ENCODE results near the gene KRT82. TPM values are rescaled to one million over a fixed set of nuclear protein-coding genes. Genes with fewer than 3 reads are reported as not detected.

Gene KRT82
- total and polyA plus RNA-seq, 2 experiments from 2014 or later = not detected

DNA sequence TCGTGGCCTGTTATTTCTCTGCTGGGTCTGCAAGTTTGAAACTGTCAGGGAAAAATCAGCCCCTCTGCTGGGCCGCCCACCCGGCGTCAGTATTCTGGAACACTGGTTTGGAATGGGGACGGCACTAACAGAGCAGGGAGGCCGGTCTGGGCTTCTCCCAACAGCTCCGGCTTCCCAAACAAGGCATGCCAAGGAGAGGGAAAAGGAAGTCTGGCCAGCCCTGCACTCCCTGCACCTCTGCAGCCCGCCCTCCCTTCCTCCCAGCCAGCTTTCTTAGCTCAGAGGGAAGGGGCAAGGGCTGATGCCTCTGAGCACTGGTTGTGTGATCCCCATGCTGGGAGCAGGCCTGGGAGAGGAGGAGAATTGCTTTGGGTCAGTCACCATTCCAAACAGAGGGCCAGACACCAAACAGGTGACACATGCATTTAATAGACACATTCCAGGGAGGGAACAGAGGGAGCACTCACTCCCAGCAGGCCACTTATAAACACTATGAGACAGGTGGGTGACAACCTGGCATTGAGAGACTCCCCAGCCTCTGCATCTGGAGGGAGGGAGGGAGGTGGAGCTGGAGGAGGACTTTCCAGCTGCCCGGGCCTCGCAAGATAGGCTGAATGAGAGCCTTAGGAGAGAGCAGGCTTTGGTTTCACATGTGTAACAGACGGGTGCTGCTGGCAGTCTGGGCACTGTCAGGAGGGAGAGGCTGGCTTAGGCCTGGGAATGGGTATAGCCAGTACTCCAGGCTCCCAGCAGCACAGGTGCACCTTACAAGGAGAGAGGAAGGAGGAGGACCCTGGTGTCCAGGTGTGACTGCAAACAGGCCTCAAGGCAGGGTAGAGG, 17.7 kb upstream of the KRT82 start:
- H3K4me3 Mint-ChIP-seq = no peak overlapping the region
- no peak overlapping the region for H3K4me2 ChIP-seq
- peaks cover 2% of the 10 kb centered on the region for H3K27me3 Mint-ChIP-seq (ENCODE audit: insufficient read depth, low read depth, poor library complexity)

More for the DNA sequence above, 17.7 kb upstream of the KRT82 start:
- H3K27me3 ChIP-seq (ENCODE audit: insufficient read depth) = no peaks in the 10 kb centered on the region
- H3K4me3 ChIP-seq = no peak overlapping the region
- Mint-ChIP-seq H3K27ac (peak overlapping the region; percentile 4; the same call in 1 of the 2 replicates), H3K36me3 (ENCODE audit: low read depth) (no peaks in the 10 kb centered on the region), H3K9me3 (no peaks in the 10 kb centered on the region), H3K4me1 (peaks cover 9% of the 10 kb centered on the region)
- ATAC-seq (peak; percentile 49), DNase-seq (ENCODE audit: low spot score) (no peak)
- H3K27ac ChIP-seq (ENCODE audit: low read depth) = no peak overlapping the region
- no peaks in the 10 kb centered on the region for H4K20me1 ChIP-seq (replicated peaks; ENCODE audit: insufficient read depth)
- no peaks in the 10 kb centered on the region for H3K36me3 ChIP-seq (ENCODE audit: insufficient read depth)
- H3K4me1 ChIP-seq (ENCODE audit: insufficient read depth) = no peaks in the 10 kb centered on the region
- TF ChIP-seq, protein P1, sequence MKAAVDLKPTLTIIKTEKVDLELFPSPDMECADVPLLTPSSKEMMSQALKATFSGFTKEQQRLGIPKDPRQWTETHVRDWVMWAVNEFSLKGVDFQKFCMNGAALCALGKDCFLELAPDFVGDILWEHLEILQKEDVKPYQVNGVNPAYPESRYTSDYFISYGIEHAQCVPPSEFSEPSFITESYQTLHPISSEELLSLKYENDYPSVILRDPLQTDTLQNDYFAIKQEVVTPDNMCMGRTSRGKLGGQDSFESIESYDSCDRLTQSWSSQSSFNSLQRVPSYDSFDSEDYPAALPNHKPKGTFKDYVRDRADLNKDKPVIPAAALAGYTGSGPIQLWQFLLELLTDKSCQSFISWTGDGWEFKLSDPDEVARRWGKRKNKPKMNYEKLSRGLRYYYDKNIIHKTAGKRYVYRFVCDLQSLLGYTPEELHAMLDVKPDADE (IDR thresholded peaks at IDR 0.05) = no peak
- TF ChIP-seq, protein P2, sequence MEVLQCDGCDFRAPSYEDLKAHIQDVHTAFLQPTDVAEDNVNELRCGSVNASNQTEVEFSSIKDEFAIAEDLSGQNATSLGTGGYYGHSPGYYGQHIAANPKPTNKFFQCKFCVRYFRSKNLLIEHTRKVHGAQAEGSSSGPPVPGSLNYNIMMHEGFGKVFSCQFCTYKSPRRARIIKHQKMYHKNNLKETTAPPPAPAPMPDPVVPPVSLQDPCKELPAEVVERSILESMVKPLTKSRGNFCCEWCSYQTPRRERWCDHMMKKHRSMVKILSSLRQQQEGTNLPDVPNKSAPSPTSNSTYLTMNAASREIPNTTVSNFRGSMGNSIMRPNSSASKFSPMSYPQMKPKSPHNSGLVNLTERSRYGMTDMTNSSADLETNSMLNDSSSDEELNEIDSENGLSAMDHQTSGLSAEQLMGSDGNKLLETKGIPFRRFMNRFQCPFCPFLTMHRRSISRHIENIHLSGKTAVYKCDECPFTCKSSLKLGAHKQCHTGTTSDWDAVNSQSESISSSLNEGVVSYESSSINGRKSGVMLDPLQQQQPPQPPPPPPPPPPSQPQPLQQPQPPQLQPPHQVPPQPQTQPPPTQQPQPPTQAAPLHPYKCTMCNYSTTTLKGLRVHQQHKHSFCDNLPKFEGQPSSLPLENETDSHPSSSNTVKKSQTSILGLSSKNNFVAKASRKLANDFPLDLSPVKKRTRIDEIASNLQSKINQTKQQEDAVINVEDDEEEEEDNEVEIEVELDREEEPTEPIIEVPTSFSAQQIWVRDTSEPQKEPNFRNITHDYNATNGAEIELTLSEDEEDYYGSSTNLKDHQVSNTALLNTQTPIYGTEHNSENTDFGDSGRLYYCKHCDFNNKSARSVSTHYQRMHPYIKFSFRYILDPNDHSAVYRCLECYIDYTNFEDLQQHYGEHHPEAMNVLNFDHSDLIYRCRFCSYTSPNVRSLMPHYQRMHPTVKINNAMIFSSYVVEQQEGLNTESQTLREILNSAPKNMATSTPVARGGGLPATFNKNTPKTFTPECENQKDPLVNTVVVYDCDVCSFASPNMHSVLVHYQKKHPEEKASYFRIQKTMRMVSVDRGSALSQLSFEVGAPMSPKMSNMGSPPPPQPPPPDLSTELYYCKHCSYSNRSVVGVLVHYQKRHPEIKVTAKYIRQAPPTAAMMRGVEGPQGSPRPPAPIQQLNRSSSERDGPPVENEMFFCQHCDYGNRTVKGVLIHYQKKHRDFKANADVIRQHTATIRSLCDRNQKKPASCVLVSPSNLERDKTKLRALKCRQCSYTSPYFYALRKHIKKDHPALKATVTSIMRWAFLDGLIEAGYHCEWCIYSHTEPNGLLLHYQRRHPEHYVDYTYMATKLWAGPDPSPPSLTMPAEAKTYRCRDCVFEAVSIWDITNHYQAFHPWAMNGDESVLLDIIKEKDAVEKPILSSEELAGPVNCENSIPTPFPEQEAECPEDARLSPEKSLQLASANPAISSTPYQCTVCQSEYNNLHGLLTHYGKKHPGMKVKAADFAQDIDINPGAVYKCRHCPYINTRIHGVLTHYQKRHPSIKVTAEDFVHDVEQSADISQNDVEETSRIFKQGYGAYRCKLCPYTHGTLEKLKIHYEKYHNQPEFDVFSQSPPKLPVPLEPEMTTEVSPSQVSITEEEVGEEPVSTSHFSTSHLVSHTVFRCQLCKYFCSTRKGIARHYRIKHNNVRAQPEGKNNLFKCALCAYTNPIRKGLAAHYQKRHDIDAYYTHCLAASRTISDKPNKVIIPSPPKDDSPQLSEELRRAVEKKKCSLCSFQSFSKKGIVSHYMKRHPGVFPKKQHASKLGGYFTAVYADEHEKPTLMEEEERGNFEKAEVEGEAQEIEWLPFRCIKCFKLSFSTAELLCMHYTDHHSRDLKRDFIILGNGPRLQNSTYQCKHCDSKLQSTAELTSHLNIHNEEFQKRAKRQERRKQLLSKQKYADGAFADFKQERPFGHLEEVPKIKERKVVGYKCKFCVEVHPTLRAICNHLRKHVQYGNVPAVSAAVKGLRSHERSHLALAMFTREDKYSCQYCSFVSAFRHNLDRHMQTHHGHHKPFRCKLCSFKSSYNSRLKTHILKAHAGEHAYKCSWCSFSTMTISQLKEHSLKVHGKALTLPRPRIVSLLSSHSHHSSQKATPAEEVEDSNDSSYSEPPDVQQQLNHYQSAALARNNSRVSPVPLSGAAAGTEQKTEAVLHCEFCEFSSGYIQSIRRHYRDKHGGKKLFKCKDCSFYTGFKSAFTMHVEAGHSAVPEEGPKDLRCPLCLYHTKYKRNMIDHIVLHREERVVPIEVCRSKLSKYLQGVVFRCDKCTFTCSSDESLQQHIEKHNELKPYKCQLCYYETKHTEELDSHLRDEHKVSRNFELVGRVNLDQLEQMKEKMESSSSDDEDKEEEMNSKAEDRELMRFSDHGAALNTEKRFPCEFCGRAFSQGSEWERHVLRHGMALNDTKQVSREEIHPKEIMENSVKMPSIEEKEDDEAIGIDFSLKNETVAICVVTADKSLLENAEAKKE (CRISPR knock-in tag; IDR thresholded peaks at IDR 0.05) = no peak
- TF ChIP-seq, protein P3, sequence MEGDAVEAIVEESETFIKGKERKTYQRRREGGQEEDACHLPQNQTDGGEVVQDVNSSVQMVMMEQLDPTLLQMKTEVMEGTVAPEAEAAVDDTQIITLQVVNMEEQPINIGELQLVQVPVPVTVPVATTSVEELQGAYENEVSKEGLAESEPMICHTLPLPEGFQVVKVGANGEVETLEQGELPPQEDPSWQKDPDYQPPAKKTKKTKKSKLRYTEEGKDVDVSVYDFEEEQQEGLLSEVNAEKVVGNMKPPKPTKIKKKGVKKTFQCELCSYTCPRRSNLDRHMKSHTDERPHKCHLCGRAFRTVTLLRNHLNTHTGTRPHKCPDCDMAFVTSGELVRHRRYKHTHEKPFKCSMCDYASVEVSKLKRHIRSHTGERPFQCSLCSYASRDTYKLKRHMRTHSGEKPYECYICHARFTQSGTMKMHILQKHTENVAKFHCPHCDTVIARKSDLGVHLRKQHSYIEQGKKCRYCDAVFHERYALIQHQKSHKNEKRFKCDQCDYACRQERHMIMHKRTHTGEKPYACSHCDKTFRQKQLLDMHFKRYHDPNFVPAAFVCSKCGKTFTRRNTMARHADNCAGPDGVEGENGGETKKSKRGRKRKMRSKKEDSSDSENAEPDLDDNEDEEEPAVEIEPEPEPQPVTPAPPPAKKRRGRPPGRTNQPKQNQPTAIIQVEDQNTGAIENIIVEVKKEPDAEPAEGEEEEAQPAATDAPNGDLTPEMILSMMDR (conservative IDR thresholded peaks at IDR 0.05; ENCODE audit: low read depth in 2 of 2) = no peak
- TF ChIP-seq JUNB (IDR thresholded peaks at IDR 0.05; ENCODE audit: unreplicated experiment) (no peak), EZH2phosphoT487 (IDR thresholded peaks at IDR 0.05; ENCODE audit: unreplicated experiment) (no peak)
- 0 out of 2 replicates have a peak overlapping the region, but pooled peaks have one; percentile 28 for H2AFZ ChIP-seq
- H3K79me2 ChIP-seq (replicated peaks; ENCODE audit: insufficient read depth) = no peaks in the 10 kb centered on the region
- 0 out of 2 replicates have a peak, but pooled peaks cover 3% of the 10 kb centered on the region for H3K9me2 ChIP-seq (ENCODE audit: insufficient read depth)
- no peaks in the 10 kb centered on the region for H3F3A ChIP-seq (replicated peaks; ENCODE audit: low read depth)
